ENCODE results near the gene SEMA3E. TPM values are rescaled to one million over a fixed set of nuclear protein-coding genes. Genes with fewer than 3 reads are reported as not detected.

Gene SEMA3E
- total and polyA plus RNA-seq, 10 of the 15 experiments (the other 5 are each of a cell fraction or from before 2014, with no cell fraction given) = 0.08 to 2.0 (median 0.82) TPM

DNA sequence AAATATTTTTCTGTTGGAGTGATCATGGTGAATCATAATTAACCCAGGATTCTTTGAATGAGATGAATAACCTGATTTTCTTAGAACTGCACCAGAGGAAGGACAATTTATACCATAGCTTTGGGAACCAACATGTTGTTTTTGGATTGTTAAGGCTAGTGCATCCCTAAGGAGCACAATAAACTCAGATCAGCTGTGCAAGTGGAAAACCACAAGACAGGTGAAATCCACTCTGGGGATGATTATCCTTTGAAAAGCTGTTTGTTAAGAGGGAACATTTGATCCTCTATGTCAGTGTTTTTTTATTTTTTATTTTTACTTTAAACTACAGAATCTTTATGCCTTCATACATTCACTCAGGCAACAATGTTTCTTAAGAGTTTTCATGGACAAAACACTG, 254.2 kb downstream of the SEMA3E start (continued):
- TF ChIP-seq, protein P1, sequence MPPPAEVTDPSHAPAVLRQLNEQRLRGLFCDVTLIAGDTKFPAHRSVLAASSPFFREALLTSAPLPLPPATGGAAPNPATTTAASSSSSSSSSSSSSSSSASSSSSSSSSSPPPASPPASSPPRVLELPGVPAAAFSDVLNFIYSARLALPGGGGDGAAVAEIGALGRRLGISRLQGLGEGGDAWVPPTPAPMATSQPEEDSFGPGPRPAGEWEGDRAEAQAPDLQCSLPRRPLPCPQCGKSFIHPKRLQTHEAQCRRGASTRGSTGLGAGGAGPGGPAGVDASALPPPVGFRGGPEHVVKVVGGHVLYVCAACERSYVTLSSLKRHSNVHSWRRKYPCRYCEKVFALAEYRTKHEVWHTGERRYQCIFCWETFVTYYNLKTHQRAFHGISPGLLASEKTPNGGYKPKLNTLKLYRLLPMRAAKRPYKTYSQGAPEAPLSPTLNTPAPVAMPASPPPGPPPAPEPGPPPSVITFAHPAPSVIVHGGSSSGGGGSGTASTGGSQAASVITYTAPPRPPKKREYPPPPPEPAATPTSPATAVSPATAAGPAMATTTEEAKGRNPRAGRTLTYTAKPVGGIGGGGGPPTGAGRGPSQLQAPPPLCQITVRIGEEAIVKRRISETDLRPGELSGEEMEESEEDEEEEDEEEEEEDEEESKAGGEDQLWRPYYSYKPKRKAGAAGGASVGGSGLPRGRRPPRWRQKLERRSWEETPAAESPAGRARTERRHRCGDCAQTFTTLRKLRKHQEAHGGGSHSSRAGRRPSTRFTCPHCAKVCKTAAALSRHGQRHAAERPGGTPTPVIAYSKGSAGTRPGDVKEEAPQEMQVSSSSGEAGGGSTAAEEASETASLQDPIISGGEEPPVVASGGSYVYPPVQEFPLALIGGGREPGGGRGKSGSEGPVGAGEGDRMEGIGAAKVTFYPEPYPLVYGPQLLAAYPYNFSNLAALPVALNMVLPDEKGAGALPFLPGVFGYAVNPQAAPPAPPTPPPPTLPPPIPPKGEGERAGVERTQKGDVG (CRISPR knock-in tag; IDR thresholded peaks at IDR 0.05) = no peak
- TF ChIP-seq PAX8 (IDR thresholded peaks at IDR 0.05) = no peak
- no peak for TF ChIP-seq NFYB (IDR thresholded peaks at IDR 0.05; ENCODE audit: insufficient read depth, low read depth, low read length)
- TF ChIP-seq, protein P2, sequence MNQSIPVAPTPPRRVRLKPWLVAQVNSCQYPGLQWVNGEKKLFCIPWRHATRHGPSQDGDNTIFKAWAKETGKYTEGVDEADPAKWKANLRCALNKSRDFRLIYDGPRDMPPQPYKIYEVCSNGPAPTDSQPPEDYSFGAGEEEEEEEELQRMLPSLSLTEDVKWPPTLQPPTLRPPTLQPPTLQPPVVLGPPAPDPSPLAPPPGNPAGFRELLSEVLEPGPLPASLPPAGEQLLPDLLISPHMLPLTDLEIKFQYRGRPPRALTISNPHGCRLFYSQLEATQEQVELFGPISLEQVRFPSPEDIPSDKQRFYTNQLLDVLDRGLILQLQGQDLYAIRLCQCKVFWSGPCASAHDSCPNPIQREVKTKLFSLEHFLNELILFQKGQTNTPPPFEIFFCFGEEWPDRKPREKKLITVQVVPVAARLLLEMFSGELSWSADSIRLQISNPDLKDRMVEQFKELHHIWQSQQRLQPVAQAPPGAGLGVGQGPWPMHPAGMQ (IDR thresholded peaks at IDR 0.05; ENCODE audit: borderline replicate concordance) = no peak
- TF ChIP-seq, protein P3, sequence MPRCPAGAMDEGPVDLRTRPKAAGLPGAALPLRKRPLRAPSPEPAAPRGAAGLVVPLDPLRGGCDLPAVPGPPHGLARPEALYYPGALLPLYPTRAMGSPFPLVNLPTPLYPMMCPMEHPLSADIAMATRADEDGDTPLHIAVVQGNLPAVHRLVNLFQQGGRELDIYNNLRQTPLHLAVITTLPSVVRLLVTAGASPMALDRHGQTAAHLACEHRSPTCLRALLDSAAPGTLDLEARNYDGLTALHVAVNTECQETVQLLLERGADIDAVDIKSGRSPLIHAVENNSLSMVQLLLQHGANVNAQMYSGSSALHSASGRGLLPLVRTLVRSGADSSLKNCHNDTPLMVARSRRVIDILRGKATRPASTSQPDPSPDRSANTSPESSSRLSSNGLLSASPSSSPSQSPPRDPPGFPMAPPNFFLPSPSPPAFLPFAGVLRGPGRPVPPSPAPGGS (IDR thresholded peaks at IDR 0.05; ENCODE audit: borderline replicate concordance, insufficient read depth, low read depth, low read length, poor library complexity, severe bottlenecking) = no peak
- TF ChIP-seq POLR2A (IDR thresholded peaks at IDR 0.05; ENCODE audit: low read depth, low read length) = no peak
- TF ChIP-seq, protein P4, sequence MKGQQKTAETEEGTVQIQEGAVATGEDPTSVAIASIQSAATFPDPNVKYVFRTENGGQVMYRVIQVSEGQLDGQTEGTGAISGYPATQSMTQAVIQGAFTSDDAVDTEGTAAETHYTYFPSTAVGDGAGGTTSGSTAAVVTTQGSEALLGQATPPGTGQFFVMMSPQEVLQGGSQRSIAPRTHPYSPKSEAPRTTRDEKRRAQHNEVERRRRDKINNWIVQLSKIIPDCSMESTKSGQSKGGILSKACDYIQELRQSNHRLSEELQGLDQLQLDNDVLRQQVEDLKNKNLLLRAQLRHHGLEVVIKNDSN (IDR thresholded peaks at IDR 0.05; ENCODE audit: borderline replicate concordance, extremely low read length, insufficient read depth, low read depth, low read length) = no peak
- no peak for TF ChIP-seq BRCA1 (IDR thresholded peaks at IDR 0.05; ENCODE audit: low read depth, low read length)

Measured in GM12878 (cell line).